GM10847 (cell line): ENCODE results near the gene DNAJB12.

Experiments
- POLR2A ChIP-seq: IDR thresholded peaks from 2 replicates; pipeline ENCODE4 v1.6.1; 2011; ENCODE audit not compliant: insufficient read length; ENCODE audit errors: extremely low read depth

Gene DNAJB12

DNA sequence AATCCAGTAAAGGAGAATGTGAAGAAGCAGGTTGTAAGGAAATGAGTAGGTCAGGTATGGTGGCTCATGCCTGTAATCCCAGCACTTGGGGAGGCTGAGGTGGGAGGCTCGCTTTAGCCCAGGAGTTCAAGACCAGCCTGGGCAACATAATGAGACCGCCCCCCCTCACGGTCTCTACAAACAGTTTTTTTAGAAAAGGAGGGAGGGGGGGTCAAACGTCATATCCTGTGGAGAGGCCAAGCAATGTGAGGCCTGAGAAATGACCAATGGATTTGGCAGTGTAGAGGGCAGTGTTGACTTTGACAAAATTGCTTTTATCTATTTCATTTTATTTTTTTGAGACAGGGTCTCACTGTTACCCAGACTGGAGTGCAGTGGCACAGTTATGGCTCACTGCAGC, 2.3 kb upstream of the DNAJB12 start:
- no peak for TF ChIP-seq POLR2A

DNA sequence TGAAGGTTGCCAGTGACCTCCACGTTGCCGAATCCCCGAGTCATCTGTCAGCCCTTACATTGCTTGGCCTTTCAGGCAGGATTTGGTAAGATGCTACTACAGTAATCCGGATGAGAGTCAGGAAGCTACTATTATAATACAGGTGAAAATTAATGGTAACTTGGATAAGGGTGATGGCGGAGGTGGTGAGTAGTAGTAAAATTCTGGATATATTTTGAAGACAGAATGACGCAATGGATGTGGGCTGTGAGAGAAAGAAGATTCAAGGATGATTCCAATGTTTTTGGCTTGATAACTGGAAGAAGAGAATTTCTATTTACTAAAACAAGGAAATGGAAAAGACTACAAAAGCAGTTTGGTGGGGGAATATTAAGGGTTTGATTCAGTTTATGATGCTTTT, 1.4 kb upstream of the DNAJB12 start:
- TF ChIP-seq POLR2A: no peak

DNA sequence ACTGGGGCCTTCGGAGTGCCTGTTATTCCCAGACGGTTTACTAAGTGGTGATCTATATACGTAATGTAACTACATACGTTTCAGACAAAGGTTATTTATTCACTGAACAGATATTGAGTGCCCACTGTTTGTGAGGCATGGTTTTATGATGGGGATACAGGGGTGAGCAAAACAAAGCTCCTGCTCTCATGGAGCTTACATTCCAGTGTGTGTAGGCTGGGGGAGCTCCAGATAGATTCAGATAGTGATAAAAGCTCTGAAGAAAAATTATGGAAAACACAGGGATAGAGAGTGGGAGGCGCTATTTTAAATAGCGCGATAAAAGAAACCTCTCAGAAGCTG, 466 bp upstream of the DNAJB12 start:
- no peak for TF ChIP-seq POLR2A

DNA sequence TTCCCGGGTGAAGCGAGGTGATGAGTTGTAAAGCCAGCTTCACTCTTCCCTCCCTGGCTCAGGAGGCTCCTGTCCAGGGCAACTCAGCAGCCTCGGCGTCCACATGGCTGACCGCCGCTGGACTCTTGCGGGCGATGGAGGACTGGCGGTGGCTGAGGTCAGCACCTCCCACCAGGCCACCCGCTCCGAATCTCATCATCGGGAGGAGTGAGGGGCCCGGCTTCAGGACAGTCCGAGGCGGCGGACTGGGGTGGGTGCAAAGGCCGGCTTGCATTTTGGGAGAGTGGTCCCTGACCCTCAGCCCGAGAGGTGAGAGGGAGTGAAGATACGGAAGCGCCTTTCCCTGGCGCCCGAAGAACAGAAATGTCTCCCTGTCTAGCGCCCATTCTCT, 759 bp downstream of the DNAJB12 start:
- TF ChIP-seq POLR2A: no peak

DNA sequence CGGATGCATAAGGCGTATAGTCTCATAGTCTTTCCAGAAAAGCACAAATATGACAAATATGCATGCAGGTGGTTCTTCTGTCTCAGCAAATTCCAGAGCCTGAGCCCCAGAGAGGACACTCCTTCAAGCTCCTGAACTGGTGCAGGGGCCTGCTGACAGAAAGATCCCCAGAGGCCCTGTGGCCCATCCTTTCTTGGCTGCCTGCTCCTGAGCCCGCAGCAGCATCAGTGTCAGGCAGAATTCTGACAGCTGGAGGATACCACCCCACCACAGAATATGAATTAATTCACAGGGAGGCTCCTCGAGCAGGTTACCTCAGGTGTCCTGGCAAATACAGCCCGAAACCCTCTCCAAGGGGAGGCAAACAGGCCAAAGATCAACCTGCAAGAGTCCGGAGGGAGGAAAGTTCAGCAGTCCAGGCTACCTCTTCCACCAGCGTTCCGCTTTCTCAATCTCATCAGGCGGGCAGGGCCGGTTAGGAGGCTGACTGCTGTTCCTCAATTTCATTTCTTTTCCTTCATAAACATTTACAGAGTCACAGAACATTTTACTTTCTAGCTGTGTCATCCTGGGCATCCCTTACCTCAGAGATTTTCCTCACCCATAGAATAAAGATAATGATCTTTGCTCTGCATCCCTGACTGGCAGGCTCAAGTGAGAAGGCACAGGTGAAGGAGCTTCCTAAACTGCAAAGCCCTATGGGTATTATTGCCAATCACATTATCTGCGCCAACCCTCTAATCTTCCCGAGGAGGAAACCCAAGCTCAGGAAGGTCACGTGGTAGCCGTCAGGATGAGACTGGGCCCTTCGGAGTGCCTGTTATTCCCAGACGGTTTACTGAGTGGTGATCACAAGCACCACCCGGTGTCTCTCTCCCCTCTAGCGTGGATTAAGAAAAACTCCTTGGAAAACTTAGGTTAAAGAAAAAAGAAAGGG, 1.4 kb downstream of the DNAJB12 start:
- no peak for TF ChIP-seq POLR2A

DNA sequence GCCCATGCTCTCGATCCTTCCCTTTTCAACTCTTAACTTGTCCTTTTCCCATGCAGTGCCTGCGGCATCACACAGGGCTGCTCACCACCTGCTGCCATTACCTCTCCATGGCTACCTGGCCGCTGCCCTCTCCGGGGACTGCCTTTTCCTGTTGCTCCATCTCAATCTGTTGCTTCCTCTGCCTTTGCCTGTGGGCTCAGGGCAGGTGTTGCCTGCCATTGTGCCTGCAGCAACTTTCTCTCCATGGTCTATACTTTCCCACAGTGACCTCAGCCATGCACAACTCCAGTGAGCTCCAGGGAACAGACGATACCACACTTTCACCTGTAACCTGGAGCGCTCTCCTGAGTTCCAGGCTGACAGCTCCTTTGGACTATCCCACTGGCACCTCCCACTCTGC, 3.2 kb downstream of the DNAJB12 start:
- no peak for TF ChIP-seq POLR2A

DNA sequence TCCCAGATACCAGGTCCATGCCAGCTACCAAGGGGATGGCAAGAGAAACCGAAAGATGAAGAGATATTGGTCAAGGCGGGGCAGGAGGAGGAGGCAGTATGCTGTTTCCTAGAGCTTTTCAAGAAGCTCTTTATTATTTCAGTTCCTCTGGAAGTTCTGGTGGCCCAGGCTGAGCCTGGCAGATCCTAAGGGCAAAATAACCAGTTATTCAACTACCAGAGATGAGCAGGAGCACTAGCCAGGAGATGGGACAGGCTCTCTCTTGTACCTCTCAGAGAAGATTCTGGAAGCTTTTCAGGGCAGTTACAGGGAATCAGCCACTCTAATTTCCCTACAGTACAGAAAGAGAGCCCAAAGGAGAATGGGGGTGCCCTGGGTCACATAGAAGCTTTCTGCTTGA, 5.3 kb downstream of the DNAJB12 start:
- TF ChIP-seq POLR2A: no peak

DNA sequence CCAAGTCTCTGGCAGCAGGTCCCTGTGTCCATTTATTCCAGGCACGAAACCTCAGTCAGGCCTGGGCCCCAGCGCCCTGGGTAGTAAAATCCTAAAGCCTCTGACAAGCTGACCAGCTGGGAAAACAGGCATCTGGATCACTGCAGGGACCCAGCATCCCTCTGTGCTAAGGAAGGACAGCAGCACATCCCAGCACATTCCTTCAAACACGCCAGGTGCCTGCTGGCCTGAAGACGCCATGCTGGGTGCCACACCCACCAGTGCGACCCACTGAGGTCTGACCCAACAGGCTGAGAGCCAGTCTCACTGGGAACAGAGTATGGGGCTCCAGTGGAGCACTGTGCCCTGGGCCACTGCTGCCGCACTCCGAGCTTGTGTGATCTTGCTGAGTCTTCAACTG, 6.4 kb downstream of the DNAJB12 start:
- TF ChIP-seq POLR2A: no peak

DNA sequence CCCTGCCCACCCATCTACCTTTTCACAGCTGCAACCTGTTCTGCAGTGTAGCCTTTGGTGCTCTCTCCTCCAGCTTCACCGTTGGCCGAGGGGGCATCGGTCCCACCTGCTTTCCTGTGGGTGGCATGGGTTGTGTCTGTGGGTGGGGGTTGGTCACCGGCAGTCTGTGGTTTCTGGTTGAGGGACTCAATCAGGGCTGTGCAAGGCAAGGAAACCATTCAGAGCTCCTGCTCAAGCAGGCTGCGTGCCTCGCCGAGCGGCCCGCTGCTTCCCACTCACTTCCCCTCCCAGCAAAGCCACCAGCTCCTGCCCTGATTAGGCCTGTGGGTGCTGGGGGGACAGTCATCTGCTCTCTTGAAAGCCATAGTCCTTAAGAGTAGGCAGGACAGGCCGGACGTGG, 9.8 kb downstream of the DNAJB12 start:
- TF ChIP-seq POLR2A: no peak

DNA sequence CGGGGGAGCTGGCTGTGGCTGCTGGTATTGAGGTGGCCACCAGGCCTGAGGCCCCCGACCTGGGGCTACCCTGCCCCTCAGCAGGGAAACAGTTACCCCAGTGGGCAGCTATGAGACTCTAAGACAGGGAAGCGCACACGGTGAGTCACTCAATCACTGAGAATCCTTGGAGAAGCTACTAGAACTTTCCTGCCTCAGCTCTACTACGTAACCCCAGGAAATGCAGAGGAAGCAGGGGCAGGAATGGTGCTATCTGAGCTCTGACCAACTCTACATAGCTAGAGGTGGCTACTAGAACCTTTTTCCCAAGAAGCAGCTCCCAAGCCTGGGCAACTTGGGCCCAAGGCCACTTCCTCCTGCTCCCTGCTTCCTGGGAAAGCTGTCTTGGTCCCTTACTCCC, 11.8 kb downstream of the DNAJB12 start:
- TF ChIP-seq POLR2A: no peak

DNA sequence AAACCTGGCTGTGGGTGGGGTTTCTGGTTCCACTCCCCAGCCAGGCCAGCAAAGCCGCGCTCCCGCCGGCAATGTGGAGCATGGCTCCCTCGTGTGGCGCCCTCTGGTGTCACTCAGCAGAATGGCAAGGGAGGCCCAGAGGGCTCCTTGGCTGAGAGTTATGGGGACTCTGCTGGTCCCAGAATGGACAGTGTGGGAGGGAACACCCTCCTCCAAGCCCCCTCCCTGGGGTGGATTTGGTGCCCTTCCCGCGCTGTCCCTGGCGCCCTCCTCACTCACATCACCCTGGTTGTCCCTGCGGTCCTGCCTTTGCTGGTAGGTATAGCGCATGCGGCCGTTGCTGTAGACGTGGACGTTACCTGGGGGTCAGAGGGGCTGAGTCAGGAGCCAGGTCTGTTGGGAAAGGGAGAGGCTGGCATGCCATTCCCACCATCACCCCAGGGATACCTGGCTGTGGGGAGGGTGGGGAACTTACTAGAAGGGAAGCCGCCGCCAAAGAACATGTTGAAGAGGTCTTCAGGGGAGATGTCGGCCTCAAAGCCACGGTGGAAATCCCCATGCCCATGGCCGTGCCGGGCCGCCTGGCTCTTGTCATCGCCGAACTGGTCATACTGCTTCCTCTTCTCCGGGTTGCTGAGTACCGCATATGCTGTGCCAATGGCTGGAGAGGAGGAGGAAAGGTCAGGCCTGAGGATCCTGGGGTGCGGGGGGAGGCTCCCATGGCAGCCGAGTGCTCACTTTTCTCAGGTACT, 14.0 kb downstream of the DNAJB12 start:
- TF ChIP-seq POLR2A: no peak

DNA sequence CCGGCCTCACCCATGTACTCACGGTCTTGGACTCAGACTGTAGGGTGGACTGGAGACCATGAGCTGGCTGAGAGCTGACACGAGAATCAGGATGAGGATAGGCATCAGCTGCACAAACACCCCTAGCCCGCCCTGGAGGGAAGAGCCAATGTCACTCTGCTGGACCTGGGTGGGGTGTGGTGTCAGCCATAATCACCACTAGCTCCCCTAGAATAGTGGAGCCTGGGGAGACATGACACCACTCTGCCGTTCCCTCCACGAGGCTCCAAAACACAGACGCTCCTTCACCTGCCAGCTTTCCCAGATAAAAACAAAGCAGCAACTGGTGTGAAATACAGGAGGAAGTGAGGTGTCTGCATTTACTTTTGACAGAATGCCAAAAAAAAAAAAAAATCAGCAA, 16.5 kb downstream of the DNAJB12 start:
- no peak for TF ChIP-seq POLR2A

DNA sequence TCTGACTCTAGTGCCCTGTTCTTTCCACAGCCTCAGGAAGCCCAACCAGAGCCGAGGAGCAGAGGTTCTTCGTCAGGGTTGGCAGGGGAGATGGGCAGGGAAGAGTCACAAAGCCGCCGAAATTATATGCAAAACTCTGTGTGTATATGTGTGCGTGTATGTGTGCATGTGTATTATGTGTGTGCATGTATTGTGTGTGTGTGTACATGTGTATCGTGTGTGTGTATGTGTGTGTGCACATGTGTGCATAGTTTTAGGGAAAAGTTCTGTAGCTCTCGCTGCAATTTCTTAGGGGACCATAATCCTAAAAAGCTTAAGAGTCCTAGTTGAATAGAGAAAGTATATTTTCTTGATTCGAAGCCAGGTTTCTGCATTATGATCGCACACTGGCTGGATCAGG, 17.0 kb downstream of the DNAJB12 start:
- TF ChIP-seq POLR2A: no peak

DNA sequence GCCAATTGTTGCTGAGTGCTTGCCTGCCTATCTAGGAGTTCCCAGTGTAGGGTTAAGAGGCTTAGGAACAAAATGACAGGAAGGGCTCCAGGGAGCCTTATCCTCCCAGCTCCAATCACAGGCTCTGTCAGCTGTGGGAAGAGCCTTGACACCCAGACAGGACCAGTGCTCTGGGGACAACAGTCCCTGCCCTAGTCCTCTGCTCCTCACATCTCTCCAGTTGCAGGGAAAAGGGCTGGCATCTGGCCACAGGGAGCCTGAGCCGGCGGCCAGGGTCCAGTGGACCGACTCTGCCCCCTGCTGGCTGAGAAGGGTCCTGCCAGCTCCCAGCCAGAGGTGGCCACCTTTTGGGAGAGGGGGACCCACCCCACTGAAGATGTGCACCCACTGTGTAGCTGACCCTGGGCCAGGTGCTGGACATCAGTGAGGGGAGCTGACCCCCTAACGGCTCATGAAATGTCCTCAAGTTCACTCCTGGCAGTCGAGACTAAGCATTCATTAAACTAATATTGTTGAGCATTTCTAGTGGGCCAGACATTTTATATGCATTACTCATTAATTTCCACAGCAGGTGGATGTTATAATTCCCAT, 17.6 kb downstream of the DNAJB12 start:
- TF ChIP-seq POLR2A: no peak

DNA sequence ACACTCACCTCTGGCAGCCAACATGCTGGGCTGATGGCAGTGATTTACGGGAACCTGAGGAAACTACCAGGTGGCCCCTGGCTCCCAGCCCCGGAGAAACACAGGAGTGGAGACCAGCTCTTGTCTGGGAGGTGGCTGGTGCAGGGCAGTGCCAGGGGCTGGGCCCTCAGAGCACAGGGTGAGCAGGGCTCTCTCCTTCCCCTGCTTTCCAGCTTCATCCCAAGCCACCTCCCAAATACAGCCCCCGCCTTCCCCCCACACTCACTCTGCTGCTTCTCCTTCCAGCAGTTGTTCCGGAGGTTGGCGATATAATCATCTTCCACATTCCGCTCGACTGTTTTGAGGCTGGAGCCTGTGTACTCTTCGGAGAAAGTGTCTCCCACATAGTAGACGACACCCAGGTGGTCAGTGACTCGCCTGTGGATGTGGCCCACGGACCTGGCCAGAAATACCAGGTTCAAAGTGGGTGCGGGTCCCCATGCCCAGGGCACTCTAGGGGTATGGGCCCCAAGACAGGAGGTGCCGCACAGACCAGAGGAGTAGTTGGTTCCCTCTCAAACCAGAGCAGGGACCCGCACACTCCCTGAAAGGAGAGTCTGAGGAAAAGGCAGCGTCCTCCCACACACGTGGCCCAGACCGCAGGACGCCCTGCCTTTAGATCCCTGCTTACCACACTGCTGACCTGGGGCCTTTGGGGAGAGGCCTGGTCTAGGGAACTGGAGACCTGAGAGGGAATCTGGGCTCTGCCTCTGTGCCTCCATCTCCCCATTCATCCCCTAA, 18.3 kb downstream of the DNAJB12 start:
- TF ChIP-seq POLR2A: no peak
